HG03108 (cell line): ENCODE data around the gene CCM2L.

Experiments
- ATAC-seq: cut with Tn5 transposase; IDR thresholded peaks from one replicate; pipeline ENCODE4 v1.9.1; 2021; ENCODE audit warnings: moderate library complexity; ENCODE audit not compliant: unreplicated experiment

Gene CCM2L

DNA sequence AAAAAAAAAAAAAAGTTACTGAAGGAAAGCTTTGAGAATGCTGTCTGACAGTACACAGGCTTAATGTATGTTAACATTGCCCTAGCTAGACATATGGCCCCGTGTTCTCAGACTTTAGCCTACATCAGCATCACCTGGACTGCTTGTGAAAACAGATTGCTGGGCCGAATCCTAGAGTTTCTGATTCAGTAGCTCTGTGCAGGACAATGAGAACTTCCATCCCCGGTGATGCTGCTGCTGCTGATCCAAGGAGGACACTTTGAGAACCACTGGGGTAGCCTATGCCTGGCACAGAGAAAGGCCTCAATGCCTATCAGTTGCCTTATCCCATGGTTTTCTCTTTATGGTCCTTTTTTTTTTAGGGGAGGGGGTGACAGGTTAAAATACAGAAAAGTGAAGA lies 43.4 kb downstream of the CCM2L start:
- ATAC-seq: no peak

- ATAC-seq: no peak
Measured at GRCh38 chr20:32056708-32057483, 46.7 kb downstream of the CCM2L start.

DNA sequence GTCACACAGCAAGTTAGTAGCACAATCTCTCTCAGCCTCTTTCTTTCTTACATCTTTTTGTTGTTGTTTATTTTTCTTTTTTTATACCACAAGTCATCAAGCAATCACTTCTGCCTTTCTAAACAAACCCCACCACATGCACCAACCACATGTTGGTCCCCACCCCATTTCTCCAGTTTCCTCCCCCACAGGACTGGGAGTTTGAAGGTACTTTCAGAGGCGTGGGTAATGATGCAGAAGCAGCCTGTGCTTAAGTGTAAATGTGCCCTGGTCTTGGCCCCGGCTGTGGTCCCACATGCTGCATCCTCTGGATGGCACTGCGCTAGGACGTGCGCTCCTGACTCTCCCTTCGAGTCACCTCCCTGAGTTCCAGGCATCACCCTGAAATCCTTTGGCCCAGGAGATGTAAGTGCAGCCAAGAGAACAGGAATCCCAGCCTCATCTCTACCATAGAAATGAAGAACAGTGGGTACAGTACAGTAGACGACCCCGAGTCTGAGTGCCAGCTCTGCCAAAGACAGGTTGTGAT lies 47.5 kb downstream of the CCM2L start:
- no peak for ATAC-seq

GRCh38 chr20:32059189-32059588 lies 49.0 kb downstream of the CCM2L start:
- no peak for ATAC-seq

GRCh38 chr20:32062776-32063170 lies 52.5 kb downstream of the CCM2L start:
- no peak for ATAC-seq

DNA sequence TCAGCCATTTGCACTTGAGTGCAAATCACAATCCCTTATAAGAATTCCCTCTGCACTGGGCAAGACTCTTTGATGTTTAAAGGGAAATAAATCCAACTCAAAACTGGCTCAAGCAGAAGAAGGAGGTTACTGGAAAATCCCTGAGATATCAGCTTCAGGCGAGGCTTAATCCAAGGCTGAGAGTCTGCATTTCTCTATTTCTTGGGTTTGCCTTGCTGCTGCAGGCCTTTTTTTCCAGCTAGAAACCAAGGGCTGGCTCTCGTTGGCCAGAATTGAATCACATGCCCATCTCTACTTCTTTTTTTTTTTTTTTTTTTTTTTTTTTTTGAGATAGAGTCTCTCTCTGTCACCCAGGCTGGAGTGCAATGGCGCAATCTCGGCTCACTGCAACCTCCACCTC lies 53.5 kb downstream of the CCM2L start:
- no peak for ATAC-seq

DNA sequence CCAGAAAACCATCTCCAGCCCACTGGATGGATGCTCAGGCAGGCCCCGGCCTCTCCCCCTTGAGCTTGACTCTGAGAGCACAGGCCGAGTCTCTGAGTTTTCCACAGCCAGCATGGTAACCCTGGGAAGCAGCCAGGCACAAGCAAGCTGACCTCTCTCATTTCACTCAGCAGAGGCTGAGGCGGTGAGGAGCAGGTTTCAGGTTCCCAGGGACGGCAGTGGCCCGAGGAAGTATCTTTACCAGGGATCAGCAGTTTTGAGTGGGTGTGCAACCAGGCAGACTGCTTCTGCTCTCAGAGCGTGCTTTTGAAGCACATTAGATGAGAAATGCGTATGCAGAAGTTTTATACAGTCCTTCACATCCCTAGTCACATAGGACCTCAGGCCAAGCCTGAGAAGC lies 54.4 kb downstream of the CCM2L start:
- ATAC-seq: no peak

DNA sequence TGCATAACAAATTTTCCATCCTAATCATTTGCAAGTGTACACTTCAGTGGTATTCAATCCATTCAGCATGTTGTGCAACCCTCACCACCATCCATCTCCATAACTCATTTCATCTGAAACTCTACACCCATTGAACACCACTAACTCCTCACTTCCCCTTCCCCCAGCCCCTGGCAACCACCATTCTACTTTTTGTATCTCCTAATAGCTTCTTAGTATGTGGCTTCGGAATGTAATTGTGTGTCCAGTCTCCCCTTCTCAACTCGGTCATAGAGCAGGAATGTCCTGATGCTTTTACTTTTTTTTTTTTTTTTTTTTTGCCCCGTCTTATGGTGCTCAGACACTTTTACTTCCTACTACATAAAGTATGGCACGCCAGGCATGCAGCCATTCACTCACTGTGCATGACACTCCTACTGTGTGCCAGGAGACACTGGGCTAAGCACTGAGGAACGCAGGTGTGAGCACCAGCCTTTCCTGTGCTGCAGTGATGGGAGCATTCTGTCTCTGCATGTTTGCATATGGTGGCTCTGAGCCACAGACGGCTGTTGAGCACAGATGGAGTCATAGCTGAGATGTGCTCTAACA lies 57.1 kb downstream of the CCM2L start:
- no peak for ATAC-seq

GRCh38 chr20:32068174-32068573 lies 57.9 kb downstream of the CCM2L start:
- ATAC-seq: no peak

- ATAC-seq: no peak
Measured at GRCh38 chr20:32069711-32070110, 59.5 kb downstream of the CCM2L start.

- no peak for ATAC-seq
Measured at GRCh38 chr20:32070282-32070681, 60.0 kb downstream of the CCM2L start.

- ATAC-seq: no peak
Measured at GRCh38 chr20:32070690-32071213, 60.5 kb downstream of the CCM2L start.

- ATAC-seq: no peak
Measured at GRCh38 chr20:32071395-32072167, 61.3 kb downstream of the CCM2L start.

GRCh38 chr20:32072168-32072750 lies 62.0 kb downstream of the CCM2L start:
- no peak for ATAC-seq

GRCh38 chr20:32075534-32075933 lies 65.3 kb downstream of the CCM2L start:
- ATAC-seq: no peak

GRCh38 chr20:32077190-32077589 lies 67.0 kb downstream of the CCM2L start:
- ATAC-seq: no peak

GRCh38 chr20:32078322-32078721 lies 68.1 kb downstream of the CCM2L start:
- ATAC-seq: no peak

DNA sequence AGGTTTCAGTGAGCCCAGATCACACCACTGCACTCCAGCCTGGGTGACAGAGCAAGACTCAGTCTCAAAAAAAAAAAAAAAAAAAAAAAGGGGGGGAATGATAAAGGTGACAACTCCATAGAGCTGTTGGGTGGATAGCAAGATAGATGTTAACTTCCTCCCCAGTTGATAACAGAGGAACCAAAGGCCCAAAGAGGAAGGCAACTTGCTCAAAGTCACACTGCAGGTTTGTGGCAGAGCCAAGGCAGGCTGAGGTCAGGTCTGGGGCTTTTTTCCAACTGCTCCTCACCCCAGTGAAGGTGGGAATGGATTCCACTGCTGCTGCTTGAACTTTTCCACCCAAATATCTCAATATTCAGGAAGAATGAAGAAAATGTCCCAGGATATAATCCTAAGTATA lies 68.6 kb downstream of the CCM2L start:
- no peak for ATAC-seq

GRCh38 chr20:32079655-32080109 lies 69.4 kb downstream of the CCM2L start:
- ATAC-seq: no peak

- no peak for ATAC-seq
Measured at GRCh38 chr20:32080783-32081182, 70.5 kb downstream of the CCM2L start.
